Endothelial cell (in vitro differentiated cells): Measurements from ENCODE around the gene HNRNPU. TPM values are rescaled to one million over a fixed set of nuclear protein-coding genes. Genes with fewer than 3 reads are reported as not detected.
A peak's percentile ranks its signal among the peaks of the same experiment; 100 is the strongest.

ENCODE experiments used
- DNase-seq: peaks from one replicate; pipeline ENCODE4 v3.0.0; 2021; ENCODE audit warnings: low spot score
- H3K27ac Mint-ChIP-seq: one replicate; pipeline ENCODE4 v1.8.0; 2021; ENCODE audit warnings: mixed read lengths, inconsistent platforms; ENCODE audit not compliant: unreplicated experiment
- H3K27me3 Mint-ChIP-seq: one replicate; pipeline ENCODE4 v1.8.0; 2021; ENCODE audit warnings: mild to moderate bottlenecking, moderate library complexity, mixed read lengths, inconsistent platforms; ENCODE audit not compliant: unreplicated experiment
- H3K36me3 Mint-ChIP-seq: one replicate; pipeline ENCODE4 v1.8.0; 2021; ENCODE audit warnings: mild to moderate bottlenecking, low read depth, mixed read lengths, inconsistent platforms; ENCODE audit not compliant: unreplicated experiment
- H3K4me1 Mint-ChIP-seq: one replicate; pipeline ENCODE4 v1.8.0; 2021; ENCODE audit warnings: mild to moderate bottlenecking, mixed read lengths, inconsistent platforms; ENCODE audit not compliant: unreplicated experiment
- H3K4me3 Mint-ChIP-seq: one replicate; pipeline ENCODE4 v1.8.0; 2021; ENCODE audit warnings: mild to moderate bottlenecking, mixed read lengths, inconsistent platforms; ENCODE audit not compliant: unreplicated experiment
- H3K9me3 Mint-ChIP-seq: one replicate; pipeline ENCODE4 v1.8.0; 2021; ENCODE audit warnings: mixed read lengths, inconsistent platforms; ENCODE audit not compliant: unreplicated experiment
- CTCF ChIP-seq: fragments of 200-600 bp; sonication (generic); IDR thresholded peaks from one replicate; pipeline ENCODE4 v1.5.0; 2021; ENCODE audit warnings: antibody characterized with exemption; ENCODE audit not compliant: unreplicated experiment
- long read RNA-seq: library from polyadenylated mRNA; unstranded; transcript quantifications from one replicate; pipeline ENCODE4 v2.0.0, GENCODE V29; 2020; ENCODE audit not compliant: unreplicated experiment
- total RNA-seq: library from RNA; stranded (reverse); fragmentation: NEBNext Ultra II Directional; extraction: Animal tissue kit (Norgen Biotek cat#: 25700); gene quantifications from one replicate; pipeline ENCODE4 v1.2.1, GENCODE V29; 2021; ENCODE audit not compliant: unreplicated experiment

The HNRNPU gene
- total RNA-seq, result 381 TPM
- long read RNA-seq, full-length matches to known transcripts, result 69 of 94 reads
- long read RNA-seq, partial matches to known transcripts, result 19 of 94 reads
- long read RNA-seq, other reads (novel, unspliced or antisense), result 6 of 94 reads

GRCh38 chr1:244864253-244865027 is at the start of gene HNRNPU:
TSS of gene HNRNPU (minus strand) at chr1:244864543. CDS start at chr1:244864307, 236 bp downstream.
- Mint-ChIP-seq H3K27ac (peak within 1 kb of the TSS; percentile 97), H3K36me3 (peaks cover 32% of the 10 kb centered on the region), H3K4me3 (peak within 1 kb of the TSS; percentile 93), H3K9me3 (no peaks in the 10 kb centered on the region), H3K4me1 (peaks cover 45% of the 10 kb centered on the region), H3K27me3 (peaks cover 24% of the 10 kb centered on the region)
- TF ChIP-seq CTCF, result peak; percentile 36
- peak; percentile 96 for DNase-seq

DNA sequence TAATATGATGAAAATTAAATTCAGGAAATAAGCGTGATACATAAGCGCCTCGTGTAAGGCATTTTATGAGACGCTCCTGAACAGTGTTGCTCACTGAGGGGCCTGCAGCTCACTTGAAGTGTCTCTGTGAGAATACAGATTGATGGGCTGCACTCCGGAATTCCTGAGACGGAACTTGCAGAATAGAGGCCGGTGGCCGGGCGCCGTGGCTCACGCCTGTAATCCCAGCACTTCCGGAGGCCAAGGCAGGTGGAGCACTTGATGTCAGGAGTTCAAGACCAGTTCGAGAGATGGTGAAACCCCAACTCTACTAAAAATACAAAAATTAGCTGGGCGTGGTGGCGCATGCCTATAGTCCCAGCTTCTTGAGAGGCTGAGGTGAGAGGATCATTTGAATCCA is 49.5 kb upstream of the HNRNPU start:
- Mint-ChIP-seq H3K9me3 (no peaks in the 10 kb centered on the region), H3K27me3 (no peaks in the 10 kb centered on the region)

GRCh38 chr1:244904119-244904518 is 39.8 kb upstream of the HNRNPU start:
- no peak overlapping the region for H3K27ac Mint-ChIP-seq
- H3K27me3 Mint-ChIP-seq, result peaks cover 3% of the 10 kb centered on the region
- DNase-seq, result no peak

More for the DNA sequence above, 49.5 kb upstream of the HNRNPU start:
- H3K4me1 Mint-ChIP-seq, result peaks cover 3% of the 10 kb centered on the region
- H3K4me3 Mint-ChIP-seq, result no peak overlapping the region
- H3K36me3 Mint-ChIP-seq, result no peaks in the 10 kb centered on the region
- TF ChIP-seq CTCF, result no peak
- DNase-seq, result no peak
- H3K27ac Mint-ChIP-seq, result no peak overlapping the region

DNA sequence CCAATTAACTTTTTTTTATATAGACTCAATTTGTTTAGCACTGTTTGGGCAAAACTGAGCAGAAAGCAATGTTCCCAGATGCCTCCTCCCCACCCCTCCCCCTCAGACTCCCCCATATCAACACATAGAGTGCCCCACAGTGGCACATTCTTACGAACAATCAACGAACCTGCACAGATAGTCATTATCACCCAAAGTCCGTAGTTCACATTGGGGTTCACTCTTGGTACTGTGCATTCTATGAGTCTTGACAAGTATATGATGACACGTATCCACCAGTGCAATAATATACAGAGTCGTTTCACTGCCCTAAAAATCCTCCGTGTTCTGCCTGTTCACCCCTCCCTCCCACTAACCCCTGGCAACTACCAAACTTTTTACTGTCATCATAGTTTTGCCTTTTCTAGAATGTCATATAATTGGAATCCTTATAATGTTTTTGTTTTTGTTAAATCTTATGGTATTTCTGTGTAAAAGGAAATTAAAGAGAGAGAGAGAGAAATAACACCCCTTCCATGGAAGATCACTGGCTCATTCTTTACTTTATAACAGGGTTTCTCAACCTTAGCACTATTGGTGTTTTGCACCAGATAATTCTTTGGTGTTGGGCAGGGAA is 37.2 kb upstream of the HNRNPU start:
- no peak overlapping the region for H3K4me3 Mint-ChIP-seq
- peaks cover 7% of the 10 kb centered on the region for H3K4me1 Mint-ChIP-seq
- H3K9me3 Mint-ChIP-seq, result no peaks in the 10 kb centered on the region
- no peak overlapping the region for H3K27ac Mint-ChIP-seq
- TF ChIP-seq CTCF, result no peak
- peaks cover 2% of the 10 kb centered on the region for H3K27me3 Mint-ChIP-seq
- H3K36me3 Mint-ChIP-seq, result no peaks in the 10 kb centered on the region
- DNase-seq, result no peak

More at GRCh38 chr1:244904119-244904518, 39.8 kb upstream of the HNRNPU start:
- H3K36me3 Mint-ChIP-seq, result no peaks in the 10 kb centered on the region
- H3K4me3 Mint-ChIP-seq, result no peak overlapping the region
- TF ChIP-seq CTCF, result no peak
- H3K9me3 Mint-ChIP-seq, result no peaks in the 10 kb centered on the region
- H3K4me1 Mint-ChIP-seq, result peaks cover 7% of the 10 kb centered on the region
